ENCODE data around the gene GNA14.

GNA14 gene

GRCh38 chr9:77512876-77513275 lies 135.2 kb downstream of the GNA14 start:
- no peak for DNase-seq (ENCODE audit: extremely low spot score)
- ChIA-PET CTCF (interaction anchor here (1.5 to 1.8 kb wide), 2 partner anchors 7 to 10 kb away, joined by 4 read pairs; no protein-coding TSS in a partner anchor), POLR2A (no interaction called here)
- TF ChIP-seq CTCF (IDR thresholded peaks at IDR 0.05; ENCODE audit: control extremely low read depth, extremely low read depth, low read depth, missing control alignments), result no peak

GRCh38 chr9:77511525-77511924 lies 136.6 kb downstream of the GNA14 start:
- TF ChIP-seq CTCF (IDR thresholded peaks at IDR 0.05; ENCODE audit: control extremely low read depth, extremely low read depth, low read depth, missing control alignments), result no peak
- DNase-seq (ENCODE audit: extremely low spot score), result no peak
- ChIA-PET POLR2A (no interaction called here), CTCF (interaction anchor here (1.5 to 1.8 kb wide), 3 partner anchors 8 to 54 kb away, joined by 4 read pairs; no protein-coding TSS in a partner anchor)

GRCh38 chr9:77510666-77511065 lies 137.5 kb downstream of the GNA14 start:
- ChIA-PET CTCF (interaction anchor here (1.2 to 1.5 kb wide), 2 partner anchors 9 to 53 kb away, joined by 3 to 4 read pairs; no protein-coding TSS in a partner anchor), POLR2A (no interaction called here)
- no peak for TF ChIP-seq CTCF (IDR thresholded peaks at IDR 0.05; ENCODE audit: control extremely low read depth, extremely low read depth, low read depth, missing control alignments)
- DNase-seq (ENCODE audit: extremely low spot score), result no peak

GRCh38 chr9:77508396-77508795 lies 139.7 kb downstream of the GNA14 start:
- POLR2A ChIA-PET, result no interaction called here
- CTCF ChIA-PET, result no interaction called here
- DNase-seq (ENCODE audit: extremely low spot score), result no peak
- TF ChIP-seq CTCF (IDR thresholded peaks at IDR 0.05; ENCODE audit: control extremely low read depth, extremely low read depth, low read depth, missing control alignments), result no peak

- CTCF ChIA-PET, result interaction anchor here (0.9 kb wide), 1 partner anchor 51 kb away, joined by 4 read pairs; no protein-coding TSS in a partner anchor
- no peak for TF ChIP-seq CTCF (IDR thresholded peaks at IDR 0.05; ENCODE audit: control extremely low read depth, extremely low read depth, low read depth, missing control alignments)
- DNase-seq (ENCODE audit: extremely low spot score), result no peak
- POLR2A ChIA-PET, result no interaction called here
Observed at GRCh38 chr9:77507212-77507961, 140.7 kb downstream of the GNA14 start.

GRCh38 chr9:77505232-77505631 lies 142.9 kb downstream of the GNA14 start:
- TF ChIP-seq CTCF (IDR thresholded peaks at IDR 0.05; ENCODE audit: control extremely low read depth, extremely low read depth, low read depth, missing control alignments), result no peak
- ChIA-PET POLR2A (no interaction called here), CTCF (no interaction called here)
- DNase-seq (ENCODE audit: extremely low spot score), result no peak

Data from GM10248 (cell line).